ENCODE measurements around the gene CLK3.
"Not testable (repeated sequence)": the region's sequence is repeated elsewhere in the genome, so short reads cannot be mapped to it uniquely, and the experiment has no call there.

Gene CLK3

DNA sequence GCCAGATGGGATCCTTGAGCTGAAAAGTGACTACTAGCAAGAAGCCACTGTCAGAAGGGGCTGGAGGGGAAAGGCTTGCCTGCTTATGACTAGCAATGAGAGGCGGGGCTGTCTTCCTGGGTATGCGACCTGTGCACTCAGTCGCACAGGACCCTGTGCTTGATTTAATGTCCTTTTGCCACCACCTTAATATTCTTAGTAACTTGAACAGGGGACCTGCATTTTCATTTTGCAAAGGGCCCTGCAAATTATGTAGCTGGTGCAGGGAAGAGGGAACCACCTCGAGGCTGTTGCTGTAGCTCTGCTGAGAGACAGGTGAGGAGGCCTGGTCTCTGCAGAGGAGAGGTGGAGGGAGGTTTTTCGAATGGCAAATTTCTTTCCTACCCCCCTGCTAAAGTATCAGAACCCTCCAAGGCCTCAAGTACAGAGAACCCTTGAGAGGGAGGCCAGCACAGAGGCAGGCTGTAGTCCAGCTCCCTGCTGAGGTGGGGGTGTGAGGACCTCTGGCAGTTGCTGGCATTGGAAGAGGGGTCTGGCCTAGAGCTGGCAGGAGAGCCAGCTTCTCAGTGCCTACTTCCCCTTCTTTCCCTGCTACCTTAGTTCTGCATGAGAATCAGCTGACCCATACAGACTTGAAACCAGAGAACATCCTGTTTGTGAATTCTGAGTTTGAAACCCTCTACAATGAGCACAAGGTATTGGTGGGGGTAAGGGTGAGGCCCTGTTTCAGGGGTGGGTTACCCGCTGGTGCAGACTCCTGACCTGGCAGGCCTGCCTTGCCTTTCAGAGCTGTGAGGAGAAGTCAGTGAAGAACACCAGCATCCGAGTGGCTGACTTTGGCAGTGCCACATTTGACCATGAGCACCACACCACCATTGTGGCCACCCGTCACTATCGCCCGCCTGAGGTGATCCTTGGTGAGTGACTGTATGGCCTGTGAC lies 11.4 kb downstream of the CLK3 start:
- Histone ChIP-seq H3K9me3 (ENCODE audit: control insufficient read depth, low read length) (no peaks in the 10 kb centered on the region), H3K4me3 (ENCODE audit: low read depth, low read length) (no peak overlapping the region), H3K79me2 (no peaks in the 10 kb centered on the region), H3K36me3 (ENCODE audit: control insufficient read depth, insufficient read depth, low read length) (no peaks in the 10 kb centered on the region), H3K4me2 (ENCODE audit: low read length) (no peak overlapping the region), H2AFZ (no peak overlapping the region), H3K27ac (no peak overlapping the region), H3K27me3 (ENCODE audit: control insufficient read depth, insufficient read depth, low read length) (no peaks in the 10 kb centered on the region), H3K9ac (no peak overlapping the region), H3K4me1 (no peaks in the 10 kb centered on the region)
- TF ChIP-seq, protein P1, sequence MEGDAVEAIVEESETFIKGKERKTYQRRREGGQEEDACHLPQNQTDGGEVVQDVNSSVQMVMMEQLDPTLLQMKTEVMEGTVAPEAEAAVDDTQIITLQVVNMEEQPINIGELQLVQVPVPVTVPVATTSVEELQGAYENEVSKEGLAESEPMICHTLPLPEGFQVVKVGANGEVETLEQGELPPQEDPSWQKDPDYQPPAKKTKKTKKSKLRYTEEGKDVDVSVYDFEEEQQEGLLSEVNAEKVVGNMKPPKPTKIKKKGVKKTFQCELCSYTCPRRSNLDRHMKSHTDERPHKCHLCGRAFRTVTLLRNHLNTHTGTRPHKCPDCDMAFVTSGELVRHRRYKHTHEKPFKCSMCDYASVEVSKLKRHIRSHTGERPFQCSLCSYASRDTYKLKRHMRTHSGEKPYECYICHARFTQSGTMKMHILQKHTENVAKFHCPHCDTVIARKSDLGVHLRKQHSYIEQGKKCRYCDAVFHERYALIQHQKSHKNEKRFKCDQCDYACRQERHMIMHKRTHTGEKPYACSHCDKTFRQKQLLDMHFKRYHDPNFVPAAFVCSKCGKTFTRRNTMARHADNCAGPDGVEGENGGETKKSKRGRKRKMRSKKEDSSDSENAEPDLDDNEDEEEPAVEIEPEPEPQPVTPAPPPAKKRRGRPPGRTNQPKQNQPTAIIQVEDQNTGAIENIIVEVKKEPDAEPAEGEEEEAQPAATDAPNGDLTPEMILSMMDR (IDR thresholded peaks at IDR 0.05), result no peak

DNA sequence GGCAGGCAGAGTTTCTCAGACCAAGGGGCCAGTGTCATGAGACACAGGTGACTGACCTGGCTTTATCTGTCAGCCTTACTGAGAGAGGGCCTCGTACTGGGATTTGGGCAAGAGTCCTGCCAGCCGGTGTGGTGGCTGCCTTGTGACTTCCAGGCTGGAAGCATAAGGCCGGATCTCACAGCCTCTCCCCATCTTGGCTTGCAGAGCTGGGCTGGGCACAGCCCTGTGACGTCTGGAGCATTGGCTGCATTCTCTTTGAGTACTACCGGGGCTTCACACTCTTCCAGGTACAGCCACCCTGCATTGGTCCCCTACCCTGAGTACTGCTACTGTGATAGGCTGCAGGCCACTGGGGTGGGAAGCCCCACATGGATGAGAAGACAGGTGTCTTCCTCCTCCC lies 12.1 kb downstream of the CLK3 start:
- TF ChIP-seq, protein P1 (IDR thresholded peaks at IDR 0.05), result no peak
- Histone ChIP-seq H3K4me1 (no peaks in the 10 kb centered on the region), H3K9me3 (ENCODE audit: control insufficient read depth, low read length) (no peaks in the 10 kb centered on the region), H3K4me2 (ENCODE audit: low read length) (no peak overlapping the region), H3K9ac (no peak overlapping the region), H3K27me3 (ENCODE audit: control insufficient read depth, insufficient read depth, low read length) (no peaks in the 10 kb centered on the region), H3K27ac (no peak overlapping the region), H3K36me3 (ENCODE audit: control insufficient read depth, insufficient read depth, low read length) (no peaks in the 10 kb centered on the region), H3K79me2 (no peaks in the 10 kb centered on the region), H2AFZ (no peak overlapping the region), H3K4me3 (ENCODE audit: low read depth, low read length) (no peak overlapping the region)

DNA sequence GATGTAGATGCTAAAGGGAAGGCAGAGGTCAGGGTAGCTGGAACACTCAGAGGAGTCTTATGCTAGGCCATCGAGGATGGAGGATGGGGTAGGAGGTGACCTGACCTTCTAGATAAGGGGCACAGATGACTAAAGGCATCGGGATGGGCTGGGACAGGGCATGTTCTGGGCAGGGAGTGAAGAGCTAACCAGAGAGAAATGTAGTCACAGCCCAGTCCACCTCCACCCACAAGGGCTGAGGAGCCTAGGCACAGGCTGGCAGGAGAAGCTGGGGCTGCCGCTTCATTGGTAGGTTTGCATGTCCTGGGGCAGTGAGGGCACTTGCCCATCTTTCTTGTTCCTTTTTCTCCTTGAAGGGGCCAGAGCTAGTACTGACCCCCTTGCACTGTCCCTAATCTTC lies 12.6 kb downstream of the CLK3 start:
- no peaks in the 10 kb centered on the region for H3K4me1 ChIP-seq
- no peak overlapping the region for H3K9ac ChIP-seq
- H3K4me3 ChIP-seq (ENCODE audit: low read depth, low read length), result no peak overlapping the region
- H3K79me2 ChIP-seq, result no peaks in the 10 kb centered on the region
- H3K4me2 ChIP-seq (ENCODE audit: low read length), result no peak overlapping the region
- no peaks in the 10 kb centered on the region for H3K27me3 ChIP-seq (ENCODE audit: control insufficient read depth, insufficient read depth, low read length)
- H2AFZ ChIP-seq, result no peak overlapping the region
- TF ChIP-seq, protein P1 (IDR thresholded peaks at IDR 0.05), result no peak
- H3K36me3 ChIP-seq (ENCODE audit: control insufficient read depth, insufficient read depth, low read length), result no peaks in the 10 kb centered on the region
- no peaks in the 10 kb centered on the region for H3K9me3 ChIP-seq (ENCODE audit: control insufficient read depth, low read length)
- H3K27ac ChIP-seq, result no peak overlapping the region

DNA sequence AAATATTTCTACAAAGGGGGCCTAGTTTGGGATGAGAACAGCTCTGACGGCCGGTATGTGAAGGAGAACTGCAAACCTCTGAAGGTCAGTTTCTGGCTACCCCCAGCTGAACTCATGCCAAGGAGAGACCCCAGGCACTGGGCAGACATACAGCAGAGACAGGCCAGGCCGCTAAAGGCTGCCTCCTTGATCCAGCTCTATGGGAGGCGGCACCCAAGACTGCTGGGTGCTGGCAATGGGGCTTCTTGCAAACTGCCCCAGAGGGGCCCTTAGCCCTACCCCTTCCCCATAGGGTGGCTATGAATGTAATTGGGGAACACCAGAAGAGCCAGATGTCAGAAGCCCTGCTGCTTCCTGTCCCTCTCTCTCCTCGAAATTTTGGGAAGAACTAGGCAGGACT lies 13.3 kb downstream of the CLK3 start:
- Histone ChIP-seq H3K27ac (no peak overlapping the region), H2AFZ (no peak overlapping the region), H3K79me2 (no peaks in the 10 kb centered on the region), H3K4me3 (ENCODE audit: low read depth, low read length) (no peak overlapping the region), H3K4me1 (no peaks in the 10 kb centered on the region), H3K27me3 (ENCODE audit: control insufficient read depth, insufficient read depth, low read length) (no peaks in the 10 kb centered on the region), H3K9ac (no peak overlapping the region), H3K4me2 (ENCODE audit: low read length) (no peak overlapping the region), H3K9me3 (ENCODE audit: control insufficient read depth, low read length) (no peaks in the 10 kb centered on the region), H3K36me3 (ENCODE audit: control insufficient read depth, insufficient read depth, low read length) (no peaks in the 10 kb centered on the region)
- TF ChIP-seq, protein P1 (IDR thresholded peaks at IDR 0.05), result no peak

DNA sequence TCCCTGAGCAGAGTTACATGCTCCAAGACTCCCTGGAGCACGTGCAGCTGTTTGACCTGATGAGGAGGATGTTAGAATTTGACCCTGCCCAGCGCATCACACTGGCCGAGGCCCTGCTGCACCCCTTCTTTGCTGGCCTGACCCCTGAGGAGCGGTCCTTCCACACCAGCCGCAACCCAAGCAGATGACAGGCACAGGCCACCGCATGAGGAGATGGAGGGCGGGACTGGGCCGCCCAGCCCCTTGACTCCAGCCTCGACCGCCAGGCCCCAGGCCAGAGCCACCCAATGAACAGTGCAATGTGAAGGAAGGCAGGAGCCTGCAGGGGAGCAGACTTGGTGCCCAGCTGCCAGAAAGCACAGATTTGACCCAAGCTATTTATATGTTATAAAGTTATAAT lies 14.1 kb downstream of the CLK3 start:
- not testable (repeated sequence) for H3K4me1 ChIP-seq; H3K27ac ChIP-seq; H3K79me2 ChIP-seq; H3K27me3 ChIP-seq (ENCODE audit: control insufficient read depth, insufficient read depth, low read length); H3K4me2 ChIP-seq (ENCODE audit: low read length); H3K9me3 ChIP-seq (ENCODE audit: control insufficient read depth, low read length); H3K4me3 ChIP-seq (ENCODE audit: low read depth, low read length); H2AFZ ChIP-seq; H3K36me3 ChIP-seq (ENCODE audit: control insufficient read depth, insufficient read depth, low read length); H3K9ac ChIP-seq

All from parathyroid adenoma (tissue), 2 donors.